Neutrophil (primary cell): ENCODE results near the gene FRMPD4.

Experiments
- H3K27ac ChIP-seq: fragments of 200-600 bp; sonication (generic); 2 replicates; pipeline ENCODE4 v1.5.1; 2016; ENCODE audit warnings: mild to moderate bottlenecking, moderate library complexity
- H3K27me3 ChIP-seq: fragments of 200-600 bp; sonication (generic); 2 replicates; pipeline ENCODE4 v1.6.0; 2016; ENCODE audit warnings: mild to moderate bottlenecking
- H3K36me3 ChIP-seq: fragments of 200-600 bp; sonication (generic); 2 replicates; pipeline ENCODE4 v1.5.1; 2017
- H3K4me1 ChIP-seq, 2 experiments: fragments of 200-600 bp in 1 of 2; sonication (generic) in 1 of 2; 1 replicate in 1 of 2; 2 replicates in 1 of 2; pipeline versions ENCODE4 v1.5.1 to v1.6.1; 2013 to 2016; ENCODE audit warnings: low read depth in 1 of 2, low read length in 1 of 2, mild to moderate bottlenecking in 1 of 2, moderate library complexity in 1 of 2; ENCODE audit not compliant: control insufficient read depth in 1 of 2, insufficient read depth in 1 of 2
- H3K4me3 ChIP-seq, 2 experiments: fragments of 200-600 bp in 1 of 2; sonication (generic) in 1 of 2; 1 replicate in 1 of 2; 2 replicates in 1 of 2; pipeline ENCODE4 v1.5.1; 2013 to 2016; ENCODE audit warnings: low read depth in 1 of 2, low read length in 1 of 2, mild to moderate bottlenecking in 1 of 2, moderate library complexity in 1 of 2
- H3K9me3 ChIP-seq: fragments of 200-600 bp; sonication (generic); 2 replicates; pipeline ENCODE4 v1.5.1; 2016
- TF ChIP-seq, protein P1 (sequence below): fragments of 200-600 bp; sonication (generic); IDR thresholded peaks from 2 replicates; pipeline ENCODE4 v1.5.1; 2016; ENCODE audit warnings: antibody characterized with exemption

FRMPD4 gene

DNA sequence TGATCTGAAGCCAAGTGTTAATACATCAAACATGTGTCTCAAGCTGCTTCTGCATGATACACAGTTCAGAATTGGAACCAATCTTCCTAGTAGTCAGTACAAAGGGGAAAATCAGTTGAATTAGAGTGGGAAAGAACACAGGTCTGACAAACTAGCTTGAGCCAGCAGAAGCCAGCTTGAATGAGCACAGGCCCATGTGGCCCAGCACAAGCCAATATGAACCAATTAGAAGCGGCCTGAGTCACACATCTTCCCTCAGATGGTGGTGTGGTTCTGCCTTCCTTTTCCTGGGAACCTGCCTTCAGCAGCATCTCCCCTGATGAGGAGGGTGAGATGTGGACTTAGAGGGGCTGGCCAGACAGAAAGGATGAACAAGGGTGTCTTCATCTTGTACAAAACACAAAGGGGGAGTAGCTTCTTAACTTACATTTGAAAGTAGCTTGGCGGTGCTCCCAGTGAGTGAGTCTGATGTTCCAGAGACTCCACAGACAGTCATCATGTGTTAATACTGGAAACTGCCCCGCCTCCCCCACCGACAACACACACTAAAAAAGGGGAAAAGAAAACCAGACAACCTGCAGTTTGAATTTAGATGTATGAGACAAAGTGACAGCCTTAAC is 72.0 kb downstream of the FRMPD4 start:
- H3K4me3 ChIP-seq = no peak overlapping the region
- no peaks in the 10 kb centered on the region for H3K27me3 ChIP-seq
- no peaks in the 10 kb centered on the region for H3K36me3 ChIP-seq
- no peaks in the 10 kb centered on the region for H3K4me1 ChIP-seq
- no peak overlapping the region for H3K27ac ChIP-seq
- TF ChIP-seq, protein P1, sequence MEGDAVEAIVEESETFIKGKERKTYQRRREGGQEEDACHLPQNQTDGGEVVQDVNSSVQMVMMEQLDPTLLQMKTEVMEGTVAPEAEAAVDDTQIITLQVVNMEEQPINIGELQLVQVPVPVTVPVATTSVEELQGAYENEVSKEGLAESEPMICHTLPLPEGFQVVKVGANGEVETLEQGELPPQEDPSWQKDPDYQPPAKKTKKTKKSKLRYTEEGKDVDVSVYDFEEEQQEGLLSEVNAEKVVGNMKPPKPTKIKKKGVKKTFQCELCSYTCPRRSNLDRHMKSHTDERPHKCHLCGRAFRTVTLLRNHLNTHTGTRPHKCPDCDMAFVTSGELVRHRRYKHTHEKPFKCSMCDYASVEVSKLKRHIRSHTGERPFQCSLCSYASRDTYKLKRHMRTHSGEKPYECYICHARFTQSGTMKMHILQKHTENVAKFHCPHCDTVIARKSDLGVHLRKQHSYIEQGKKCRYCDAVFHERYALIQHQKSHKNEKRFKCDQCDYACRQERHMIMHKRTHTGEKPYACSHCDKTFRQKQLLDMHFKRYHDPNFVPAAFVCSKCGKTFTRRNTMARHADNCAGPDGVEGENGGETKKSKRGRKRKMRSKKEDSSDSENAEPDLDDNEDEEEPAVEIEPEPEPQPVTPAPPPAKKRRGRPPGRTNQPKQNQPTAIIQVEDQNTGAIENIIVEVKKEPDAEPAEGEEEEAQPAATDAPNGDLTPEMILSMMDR = no peak
- H3K9me3 ChIP-seq = no peaks in the 10 kb centered on the region

DNA sequence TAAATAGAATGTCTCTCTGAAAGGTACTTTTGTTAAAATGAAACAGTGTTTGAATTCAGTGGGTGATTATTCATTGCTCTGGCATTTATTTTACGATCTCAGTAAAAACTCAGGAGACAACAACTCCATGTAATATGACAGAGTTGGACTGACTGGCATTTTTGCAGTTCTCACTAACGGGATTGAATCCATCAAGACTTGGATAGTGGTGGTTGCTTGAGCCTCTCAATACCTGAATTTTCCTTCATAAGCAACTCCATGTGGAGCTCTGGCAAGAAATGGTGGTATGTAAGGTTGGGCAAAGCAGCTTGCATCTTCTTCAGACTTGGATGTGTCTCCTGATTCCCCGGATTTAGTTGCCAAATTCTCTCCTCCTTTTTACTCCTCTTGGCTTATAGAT is 72.7 kb downstream of the FRMPD4 start:
- Histone ChIP-seq H3K27ac (no peak overlapping the region), H3K27me3 (no peaks in the 10 kb centered on the region), H3K9me3 (no peaks in the 10 kb centered on the region), H3K4me1 (no peaks in the 10 kb centered on the region), H3K4me3 (no peak overlapping the region), H3K36me3 (no peaks in the 10 kb centered on the region)
- TF ChIP-seq, protein P1 = no peak

DNA sequence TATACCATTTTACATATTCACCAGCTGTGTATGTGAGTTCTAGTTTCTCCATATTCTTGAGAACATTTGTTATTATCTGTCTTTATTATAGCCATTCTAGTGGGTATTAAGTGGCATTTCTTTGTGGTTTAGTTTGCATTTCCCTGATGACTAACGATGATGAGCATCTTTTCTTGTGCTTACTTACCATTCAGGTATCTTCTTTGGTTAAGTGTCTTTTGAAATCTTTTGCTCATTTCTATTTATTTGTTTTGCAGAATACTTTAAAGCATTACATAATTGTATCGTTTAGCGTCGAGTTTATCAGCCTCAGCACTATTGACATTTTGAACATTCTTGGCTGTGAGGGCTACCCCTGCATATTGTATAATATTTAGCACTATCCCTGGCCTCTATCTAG is 85.4 kb downstream of the FRMPD4 start:
- no peak overlapping the region for H3K27ac ChIP-seq
- H3K4me1 ChIP-seq = no peaks in the 10 kb centered on the region
- no peaks in the 10 kb centered on the region for H3K36me3 ChIP-seq
- no peak overlapping the region for H3K4me3 ChIP-seq
- TF ChIP-seq, protein P1 = no peak
- no peaks in the 10 kb centered on the region for H3K27me3 ChIP-seq
- no peaks in the 10 kb centered on the region for H3K9me3 ChIP-seq

DNA sequence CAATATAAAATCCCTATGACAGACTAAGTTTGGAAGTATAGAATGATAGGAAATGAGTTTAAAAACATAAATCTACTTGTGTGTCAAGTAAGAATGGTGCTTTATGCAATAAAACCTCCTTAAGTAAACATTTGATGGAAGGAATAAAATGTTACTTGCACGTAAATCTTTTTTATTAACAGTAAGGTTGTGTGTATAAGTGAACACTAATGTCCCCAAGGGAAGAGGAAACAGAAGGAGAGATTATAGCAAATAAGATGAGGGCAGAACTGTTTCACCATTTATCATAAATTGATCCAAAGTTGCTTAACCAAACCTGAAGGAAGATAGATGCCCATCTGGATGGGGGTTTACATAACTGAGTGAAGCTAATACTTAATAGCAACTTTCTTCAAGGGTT is 86.8 kb downstream of the FRMPD4 start:
- H3K27ac ChIP-seq = no peak overlapping the region
- H3K4me3 ChIP-seq = no peak overlapping the region
- H3K9me3 ChIP-seq = no peaks in the 10 kb centered on the region
- TF ChIP-seq, protein P1 = no peak
- H3K36me3 ChIP-seq = no peaks in the 10 kb centered on the region
- no peaks in the 10 kb centered on the region for H3K27me3 ChIP-seq
- no peaks in the 10 kb centered on the region for H3K4me1 ChIP-seq

DNA sequence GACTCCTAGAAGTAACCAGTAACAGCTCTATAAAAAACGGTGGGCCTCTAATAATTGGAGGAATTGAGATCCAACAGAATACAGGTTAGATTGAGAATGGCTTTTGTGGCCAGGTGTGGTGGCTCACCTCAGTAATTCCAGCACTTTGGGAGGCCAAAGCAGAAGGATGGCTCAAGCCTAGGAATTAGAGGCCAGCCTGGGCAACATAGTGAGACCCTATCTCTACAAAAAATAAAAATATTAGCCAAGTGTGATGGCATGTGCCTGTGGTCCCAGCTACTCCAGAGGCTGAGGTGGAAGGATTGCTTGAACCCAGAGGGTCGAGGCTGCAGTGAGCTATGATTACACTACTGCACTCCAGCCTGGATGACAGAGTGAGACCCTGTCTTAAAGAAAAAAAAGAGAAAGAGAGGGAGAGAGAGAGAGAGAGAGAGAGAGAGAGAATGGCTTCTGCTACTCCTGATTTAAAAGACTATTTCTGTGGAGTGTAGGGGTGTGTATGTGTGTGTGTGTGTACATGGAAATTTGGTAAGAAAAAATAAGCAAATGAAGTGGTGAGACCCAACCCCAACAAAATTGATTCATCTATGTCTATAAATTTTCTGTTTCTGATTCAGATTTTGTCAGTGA is 89.3 kb downstream of the FRMPD4 start:
- H3K27ac ChIP-seq = no peak overlapping the region

More for the DNA sequence above, 89.3 kb downstream of the FRMPD4 start:
- TF ChIP-seq, protein P1 = no peak
- Histone ChIP-seq H3K4me1 (no peaks in the 10 kb centered on the region), H3K36me3 (no peaks in the 10 kb centered on the region), H3K9me3 (no peaks in the 10 kb centered on the region), H3K4me3 (no peak overlapping the region), H3K27me3 (no peaks in the 10 kb centered on the region)
